ENCODE measurements around the gene CDC34. TPM values are rescaled to one million over a fixed set of nuclear protein-coding genes. Genes with fewer than 3 reads are reported as not detected.

CDC34 gene, protein sequence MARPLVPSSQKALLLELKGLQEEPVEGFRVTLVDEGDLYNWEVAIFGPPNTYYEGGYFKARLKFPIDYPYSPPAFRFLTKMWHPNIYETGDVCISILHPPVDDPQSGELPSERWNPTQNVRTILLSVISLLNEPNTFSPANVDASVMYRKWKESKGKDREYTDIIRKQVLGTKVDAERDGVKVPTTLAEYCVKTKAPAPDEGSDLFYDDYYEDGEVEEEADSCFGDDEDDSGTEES
- 111 and 117 TPM in 2 replicates for total RNA-seq

DNA sequence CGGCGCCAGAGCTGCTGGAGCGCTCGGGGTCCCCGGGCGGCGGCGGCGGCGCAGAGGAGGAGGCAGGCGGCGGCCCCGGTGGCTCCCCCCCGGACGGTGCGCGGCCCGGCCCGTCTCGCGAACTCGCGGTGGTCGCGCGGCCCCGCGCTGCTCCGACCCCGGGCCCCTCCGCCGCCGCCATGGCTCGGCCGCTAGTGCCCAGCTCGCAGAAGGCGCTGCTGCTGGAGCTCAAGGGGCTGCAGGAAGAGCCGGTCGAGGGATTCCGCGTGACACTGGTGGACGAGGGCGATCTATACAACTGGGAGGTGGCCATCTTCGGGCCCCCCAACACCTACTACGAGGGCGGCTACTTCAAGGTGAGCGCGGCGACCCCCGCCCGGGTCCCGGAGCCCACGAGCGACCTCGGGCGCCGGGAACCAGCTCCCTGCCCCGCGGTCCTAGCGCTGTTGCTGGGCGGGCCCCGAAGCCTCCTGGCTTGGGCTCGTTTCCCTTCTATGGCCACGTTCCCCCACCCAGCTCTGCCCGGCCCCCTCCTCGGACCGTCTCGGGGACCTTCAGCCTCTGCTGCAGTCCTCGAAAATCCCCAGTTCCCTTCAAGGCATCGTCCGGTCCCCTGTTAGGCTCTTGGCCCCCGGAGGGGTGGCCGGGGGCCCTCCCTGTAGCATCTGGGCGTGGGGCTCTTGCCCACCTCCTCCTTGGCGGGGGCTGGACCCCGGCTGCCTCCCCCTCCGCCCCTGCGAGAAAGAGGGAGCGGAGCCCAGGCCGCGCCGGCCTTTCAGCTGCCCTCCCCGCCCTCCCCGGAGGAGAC, at the start of gene CDC34:
Gene CDC34 (plus strand): TSS at position 8 of the 808 bp plus-strand sequence. CDS start 172 bp downstream, at position 180.

DNA sequence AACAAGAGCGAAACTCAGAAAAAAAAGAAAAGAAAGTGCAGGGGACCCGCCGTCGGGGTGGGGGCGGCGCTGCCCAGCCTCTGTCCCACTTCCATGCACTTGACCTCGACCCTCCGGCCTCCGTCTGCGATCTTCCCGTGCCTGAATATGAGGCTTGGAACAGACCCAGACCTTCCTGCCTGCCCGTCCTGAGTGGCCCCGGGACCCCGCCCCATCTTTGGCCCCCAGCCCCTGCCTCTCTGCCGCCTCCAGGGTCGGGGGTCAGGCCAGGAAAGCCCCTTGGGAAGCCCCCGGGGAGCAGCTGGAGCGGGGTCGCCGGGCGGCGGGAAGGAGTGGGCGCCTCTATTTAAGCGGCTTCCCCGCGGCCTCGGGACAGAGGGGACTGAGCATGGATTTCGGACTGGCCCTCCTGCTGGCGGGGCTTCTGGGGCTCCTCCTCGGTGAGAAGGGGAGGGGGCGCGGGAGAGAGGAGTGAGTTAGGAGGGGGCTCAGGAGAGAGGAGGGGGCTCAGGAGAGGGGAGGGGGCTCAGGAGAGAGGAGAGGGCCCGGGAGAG, 35.4 kb upstream of the CDC34 start, which contains the start of gene MADCAM1:
Gene MADCAM1 (plus strand): TSS at position 375 of the 554 bp plus-strand sequence. CDS start 14 bp downstream, at position 389.

DNA sequence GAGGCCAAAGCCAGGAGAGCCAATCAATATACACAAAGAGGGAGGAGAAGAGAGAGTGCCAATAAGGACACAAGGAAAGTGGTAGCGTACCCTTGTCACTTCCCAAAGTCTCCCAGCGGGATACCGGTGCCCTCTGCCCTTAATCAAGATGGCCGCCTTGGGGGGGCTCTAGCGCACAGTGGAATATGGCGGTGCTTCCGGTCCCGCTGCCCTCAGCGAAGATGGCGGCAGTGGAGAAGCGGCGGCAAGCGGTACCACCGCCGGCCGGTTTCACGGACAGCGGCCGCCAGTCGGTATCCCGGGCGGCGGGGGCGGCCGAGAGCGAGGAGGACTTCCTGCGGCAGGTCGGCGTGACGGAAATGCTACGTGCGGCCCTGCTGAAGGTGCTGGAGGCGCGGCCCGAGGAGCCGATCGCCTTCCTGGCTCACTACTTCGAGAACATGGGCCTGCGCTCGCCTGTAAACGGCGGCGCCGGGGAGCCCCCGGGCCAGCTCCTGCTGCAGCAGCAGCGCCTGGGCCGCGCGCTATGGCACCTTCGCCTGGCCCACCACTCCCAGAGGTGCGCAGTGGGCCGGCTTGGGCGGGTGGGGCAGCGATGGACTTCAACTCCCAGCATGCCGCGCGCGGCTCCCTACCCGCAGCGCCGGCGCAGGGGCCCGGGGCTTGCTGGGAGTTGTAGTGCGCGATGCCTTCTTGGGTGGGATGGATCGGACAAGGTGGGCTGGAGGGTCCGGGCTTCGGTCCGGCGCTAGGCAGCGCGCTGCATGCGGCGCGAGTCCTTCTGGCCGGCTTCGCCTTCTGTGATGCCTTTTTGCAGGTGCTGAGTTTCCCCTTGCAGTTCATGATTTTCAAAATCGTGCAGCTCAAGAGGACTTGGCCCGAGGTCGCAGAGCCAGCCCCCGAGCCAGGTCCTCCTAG, 24.0 kb upstream of the CDC34 start, which contains the start of gene TPGS1:
Gene TPGS1 (plus strand): TSS at position 212 of the 918 bp plus-strand sequence. CDS start 10 bp downstream, at position 222.

DNA sequence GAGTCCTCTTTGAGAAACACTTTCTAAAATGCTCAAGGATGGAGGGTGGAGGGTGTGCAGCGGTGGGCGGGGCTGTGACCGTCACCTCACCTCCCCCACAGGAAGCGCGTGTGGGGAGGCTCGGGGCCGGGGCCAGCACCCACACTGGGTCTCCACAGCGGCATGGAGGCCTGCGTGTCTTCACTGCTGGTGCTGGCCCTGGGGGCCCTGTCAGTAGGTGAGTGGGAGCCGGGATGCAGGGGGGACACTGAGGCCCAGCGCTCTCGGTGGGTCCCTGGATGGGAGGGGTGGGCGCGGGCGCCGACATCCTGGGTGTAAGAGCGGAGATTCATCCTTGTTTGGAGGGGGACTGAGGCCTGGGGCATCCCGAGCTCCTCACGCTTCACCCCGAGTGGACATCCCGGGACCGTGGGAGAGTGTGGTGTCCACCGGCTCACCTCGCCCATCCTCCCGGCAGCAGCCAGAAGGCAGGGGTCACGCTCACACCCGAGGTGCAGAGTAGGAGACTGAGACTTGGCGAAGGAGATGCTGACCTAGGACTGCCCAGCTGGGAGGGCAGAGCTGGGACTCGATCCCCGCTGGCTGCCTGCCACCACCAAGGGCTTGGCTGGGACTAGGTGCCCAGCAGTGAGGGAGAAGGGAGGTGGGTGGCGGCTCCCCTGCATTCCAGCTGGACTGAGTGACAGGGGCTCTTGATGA, 12.5 kb downstream of the CDC34 start, which contains the start of gene GZMM:
Gene GZMM (plus strand): TSS at position 144 of the 699 bp plus-strand sequence. CDS start 19 bp downstream, at position 163.

DNA sequence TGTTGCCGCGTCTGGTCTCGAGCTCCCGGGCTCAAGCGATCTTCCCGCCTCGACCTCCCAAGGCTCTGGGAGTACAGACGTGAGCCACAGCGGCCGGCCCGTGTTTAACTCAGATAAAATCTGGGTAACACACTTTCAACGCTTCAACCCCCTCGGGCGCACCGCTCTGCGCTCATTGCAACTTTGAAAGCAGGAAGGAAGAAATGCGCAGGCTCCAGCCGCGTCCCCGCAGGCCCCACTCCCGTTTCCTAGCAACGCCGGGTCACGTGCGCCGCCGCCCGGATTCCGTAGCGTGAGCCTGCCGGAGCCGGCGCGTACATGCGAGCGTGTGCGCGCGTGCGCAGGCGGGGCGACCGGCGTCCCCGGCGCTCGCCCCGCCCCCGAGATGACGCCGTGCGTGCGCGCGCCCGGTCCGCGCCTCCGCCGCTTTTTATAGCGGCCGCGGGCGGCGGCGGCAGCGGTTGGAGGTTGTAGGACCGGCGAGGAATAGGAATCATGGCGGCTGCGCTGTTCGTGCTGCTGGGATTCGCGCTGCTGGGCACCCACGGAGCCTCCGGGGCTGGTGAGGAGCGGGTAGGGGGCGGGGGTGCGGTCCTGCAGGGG, 40.7 kb downstream of the CDC34 start, which contains the start of gene BSG:
Gene BSG (plus strand): TSS at position 457 of the 603 bp plus-strand sequence. CDS start 39 bp downstream, at position 496.

DNA sequence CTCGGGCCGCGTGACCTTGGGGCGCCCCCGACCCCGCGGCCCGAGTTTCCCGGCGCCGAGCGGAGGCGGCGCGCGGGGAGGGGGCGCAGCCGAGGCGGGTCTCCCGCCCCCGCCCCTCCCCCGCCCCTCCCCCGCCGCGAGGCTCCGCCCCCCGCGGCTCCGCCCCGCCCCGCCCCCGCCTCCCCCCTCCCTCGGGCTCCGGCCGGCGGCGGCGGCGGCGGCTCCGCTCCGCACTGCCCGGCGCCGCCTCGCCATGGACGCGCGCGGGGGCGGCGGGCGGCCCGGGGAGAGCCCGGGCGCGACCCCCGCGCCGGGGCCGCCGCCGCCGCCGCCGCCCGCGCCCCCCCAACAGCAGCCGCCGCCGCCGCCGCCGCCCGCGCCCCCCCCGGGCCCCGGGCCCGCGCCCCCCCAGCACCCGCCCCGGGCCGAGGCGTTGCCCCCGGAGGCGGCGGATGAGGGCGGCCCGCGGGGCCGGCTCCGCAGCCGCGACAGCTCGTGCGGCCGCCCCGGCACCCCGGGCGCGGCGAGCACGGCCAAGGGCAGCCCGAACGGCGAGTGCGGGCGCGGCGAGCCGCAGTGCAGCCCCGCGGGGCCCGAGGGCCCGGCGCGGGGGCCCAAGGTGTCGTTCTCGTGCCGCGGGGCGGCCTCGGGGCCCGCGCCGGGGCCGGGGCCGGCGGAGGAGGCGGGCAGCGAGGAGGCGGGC, 58.3 kb downstream of the CDC34 start, which contains the start of gene HCN2:
Gene HCN2 (plus strand): TSS at position 189 of the 703 bp plus-strand sequence. CDS start 65 bp downstream, at position 254.

Other genes with a start within 250 kb of the CDC34 start
- 15.1 and 17.9 TPM in 2 replicates for gene PLPP2, start 240.4 kb upstream of the CDC34 start, total RNA-seq
- 25.7 and 26.4 TPM in 2 replicates for gene MIER2, start 187.0 kb upstream of the CDC34 start, total RNA-seq
- gene C2CD4C, start 122.6 kb upstream of the CDC34 start, total RNA-seq = under 0.01 and 0.10 TPM in 2 replicates
- 2.3 and 4.3 TPM in 2 replicates for gene SHC2, start 70.7 kb upstream of the CDC34 start, total RNA-seq
- gene MADCAM1, start 35.3 kb upstream of the CDC34 start, total RNA-seq = 0.05 TPM in 1 of 2 replicates, not detected in the other
- gene TPGS1, start 24.3 kb upstream of the CDC34 start, total RNA-seq = 40.9 and 48.2 TPM in 2 replicates
- not detected in 2 replicates for gene GZMM, start 12.3 kb downstream of the CDC34 start, total RNA-seq
- gene BSG, start 40.8 kb downstream of the CDC34 start, total RNA-seq = 537 and 604 TPM in 2 replicates
- gene HCN2, start 58.1 kb downstream of the CDC34 start, total RNA-seq = 0.07 and 0.10 TPM in 2 replicates
- 27.9 and 38.4 TPM in 2 replicates for gene POLRMT, start 101.8 kb downstream of the CDC34 start, total RNA-seq
- gene FGF22, start 108.1 kb downstream of the CDC34 start, total RNA-seq = not detected in 2 replicates
- 90.7 and 99.4 TPM in 2 replicates for gene RNF126, start 131.5 kb downstream of the CDC34 start, total RNA-seq
- 103 and 104 TPM in 2 replicates for gene FSTL3, start 144.6 kb downstream of the CDC34 start, total RNA-seq
- not detected in 2 replicates for gene PRSS57, start 163.7 kb downstream of the CDC34 start, total RNA-seq
- gene PALM, start 177.2 kb downstream of the CDC34 start, total RNA-seq = 5.9 and 6.9 TPM in 2 replicates
- gene MISP, start 219.4 kb downstream of the CDC34 start, total RNA-seq = not detected in 2 replicates